CD14-positive monocyte (primary cell): ENCODE measurements around the gene ACTL10. TPM values are rescaled to one million over a fixed set of nuclear protein-coding genes. Genes with fewer than 3 reads are reported as not detected.

Experiments used
- DNase-seq, 3 donors: peaks; one replicate each; pipeline ENCODE4 v3.0.0-alpha.2; 2011 to 2022
- H2AFZ ChIP-seq: 2 replicates; pipeline ENCODE4 v1.6.0; 2012; ENCODE audit warnings: mild to moderate bottlenecking, low read depth, low read length, inconsistent platforms; ENCODE audit not compliant: insufficient read depth, poor library complexity, severe bottlenecking
- H3K27ac ChIP-seq, 2 donors: 1 replicate in 1 of 2; 2 replicates in 1 of 2; pipeline ENCODE4 v1.5.1; 2012 to 2013; ENCODE audit warnings: low read length in 2 of 2, control low read depth in 1 of 2, inconsistent platforms in 1 of 2, low read depth in 1 of 2, mild to moderate bottlenecking in 1 of 2
- H3K27me3 ChIP-seq, 2 donors: one replicate each; pipeline versions ENCODE4 v1.6.0 to v1.6.1; 2011 to 2013; ENCODE audit warnings: low read length in 2 of 2; ENCODE audit not compliant: control insufficient read depth in 2 of 2, insufficient read depth in 2 of 2
- H3K36me3 ChIP-seq, 2 donors: replicated peaks in 1 of 2; 1 replicate in 1 of 2; 2 replicates in 1 of 2; pipeline versions ENCODE4 v1.5.1 to v1.6.1; 2012 to 2013; ENCODE audit warnings: low read length in 2 of 2, control low read depth in 1 of 2, inconsistent platforms in 1 of 2, mild to moderate bottlenecking in 1 of 2; ENCODE audit not compliant: insufficient read depth in 2 of 2, control insufficient read depth in 1 of 2
- H3K4me1 ChIP-seq, 2 donors: 1 replicate in 1 of 2; 2 replicates in 1 of 2; pipeline versions ENCODE4 v1.5.1 to v1.6.1; 2012 to 2013; ENCODE audit warnings: low read length in 2 of 2, control low read depth in 1 of 2, inconsistent platforms in 1 of 2, mild to moderate bottlenecking in 1 of 2, moderate library complexity in 1 of 2; ENCODE audit not compliant: insufficient read depth in 2 of 2, control insufficient read depth in 1 of 2
- H3K4me2 ChIP-seq: replicated peaks from 2 replicates; pipeline ENCODE3; 2012; ENCODE audit warnings: low read length, moderate library complexity, mild to moderate bottlenecking; ENCODE audit not compliant: poor library complexity, severe bottlenecking; ENCODE audit errors: extremely low read depth
- H3K4me3 ChIP-seq, 3 experiments: fragments of 200-600 bp in 1 of 3; sonication (generic) in 1 of 3; replicated peaks in 1 of 3; 1 replicate in 2 of 3; 2 replicates in 1 of 3; pipeline ENCODE4 v1.5.1; 2011 to 2013; ENCODE audit warnings: low read length in 3 of 3, mild to moderate bottlenecking in 3 of 3, control low read depth in 2 of 3, low read depth in 2 of 3, inconsistent platforms in 1 of 3, moderate library complexity in 1 of 3
- H3K79me2 ChIP-seq: 2 replicates; pipeline ENCODE4 v1.6.0; 2012; ENCODE audit warnings: mild to moderate bottlenecking, control low read depth, inconsistent platforms, low read length, moderate library complexity; ENCODE audit not compliant: insufficient read depth
- H3K9ac ChIP-seq: 2 replicates; pipeline ENCODE4 v1.6.0; 2017; ENCODE audit warnings: low read length, mild to moderate bottlenecking; ENCODE audit not compliant: insufficient read depth, poor library complexity, severe bottlenecking
- H3K9me3 ChIP-seq, 2 donors: replicated peaks in 1 of 2; 1 replicate in 1 of 2; 2 replicates in 1 of 2; pipeline versions ENCODE4 v1.5.1 to v1.6.1; 2012 to 2013; ENCODE audit warnings: low read length in 2 of 2, control low read depth in 1 of 2; ENCODE audit not compliant: control insufficient read depth in 1 of 2, insufficient read depth in 1 of 2
- H4K20me1 ChIP-seq: 2 replicates; pipeline ENCODE4 v1.6.0; 2012; ENCODE audit warnings: mild to moderate bottlenecking, low read length, control low read depth, moderate library complexity; ENCODE audit not compliant: insufficient read depth
- H3K27ac Mint-ChIP-seq, 7 donors: one replicate each; pipeline ENCODE4 v1.8.0; 2020; ENCODE audit warnings: mild to moderate bottlenecking in 7 of 7, mixed read lengths in 7 of 7, moderate library complexity in 6 of 7, inconsistent platforms in 2 of 7
- H3K27me3 Mint-ChIP-seq, 3 donors: one replicate each; pipeline ENCODE4 v1.8.0; 2021 to 2022; ENCODE audit warnings: low read depth in 3 of 3, mild to moderate bottlenecking in 3 of 3, mixed read lengths in 3 of 3, moderate library complexity in 3 of 3, inconsistent platforms in 1 of 3
- H3K36me3 Mint-ChIP-seq, 2 donors: one replicate each; pipeline ENCODE4 v1.8.0; 2020; ENCODE audit warnings: mixed read lengths in 2 of 2, inconsistent platforms in 1 of 2, mild to moderate bottlenecking in 1 of 2
- H3K4me1 Mint-ChIP-seq: one replicate; pipeline ENCODE4 v1.8.0; 2020; ENCODE audit warnings: mild to moderate bottlenecking, mixed read lengths
- H3K4me3 Mint-ChIP-seq, 2 donors: one replicate each; pipeline ENCODE4 v1.8.0; 2020; ENCODE audit warnings: mild to moderate bottlenecking in 2 of 2, mixed read lengths in 2 of 2, moderate library complexity in 1 of 2
- H3K9me3 Mint-ChIP-seq, 7 donors: one replicate each; pipeline ENCODE4 v1.8.0; 2020 to 2022; ENCODE audit warnings: mixed read lengths in 7 of 7, mild to moderate bottlenecking in 6 of 7, moderate library complexity in 6 of 7, inconsistent platforms in 2 of 7
- CTCF ChIP-seq: fragments of 200-600 bp; IDR thresholded peaks from one replicate; pipeline ENCODE4 v1.8.0; 2022; ENCODE audit warnings: antibody characterized with exemption, mild to moderate bottlenecking
- WGBS: methylation state at CpG from one replicate; pipeline ENCODE4 v1.1.5; 2013; ENCODE audit warnings: missing lambda C conversion rate; ENCODE audit not compliant: insufficient coverage; 5-methylcytosine and 5-hydroxymethylcytosine counted together
- intact Hi-C, 2 donors: fragments of 100-400 bp; cut with micrococcal nuclease; formaldehyde crosslinking; loops; one replicate each; pipeline versions ENCODE4 v1.15.0 to v1.15.1; 2023
- polyA plus RNA-seq, 3 donors: library from polyadenylated mRNA; depleted of rRNA in 1 of 3; unstranded in 2 of 3; stranded (reverse) in 1 of 3; fragments of 300-500 nt in 2 of 3; fragments of >200 nt in 1 of 3; fragmentation: Illumina TruSeq in 2 of 3; gene quantifications; 1 replicate in 2 of 3; 2 replicates in 1 of 3; pipeline ENCODE4 v1.2.3, GENCODE V29; 2012 to 2021

The ACTL10 gene
- polyA plus RNA-seq, 3 donors, result 0.31 to 1.2 (median 1.1) TPM

DNA sequence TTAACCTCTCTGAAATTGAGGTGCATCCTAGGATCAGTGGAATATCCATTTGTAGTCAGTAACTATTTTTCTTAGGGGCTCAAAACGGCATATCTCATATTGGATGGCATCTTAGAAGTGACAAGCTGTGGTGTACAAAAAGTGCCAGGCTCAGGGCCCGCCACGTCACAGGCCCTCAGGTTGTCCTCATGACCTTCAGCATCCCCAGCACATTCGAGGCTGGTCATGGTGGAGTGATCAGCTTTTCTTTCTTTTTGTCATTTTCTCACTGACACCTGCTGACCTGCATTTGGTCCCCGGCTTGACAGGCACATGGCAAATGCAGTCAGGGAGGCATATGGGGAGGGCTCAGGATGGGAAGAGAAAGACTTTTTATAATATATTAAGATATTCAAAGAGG is 26.5 kb downstream of the ACTL10 start:
- H3K36me3 Mint-ChIP-seq, result no peaks in the 10 kb centered on the region
- intact Hi-C loops, result no loop called here
- no peak overlapping the region for H3K9ac ChIP-seq
- H3K9me3 Mint-ChIP-seq, result peaks cover 0 to 3% (median under 1%) of the 10 kb centered on the region in 7 donors
- H3K4me1 Mint-ChIP-seq, result peaks cover 22% of the 10 kb centered on the region
- H3K27me3 Mint-ChIP-seq, result no peaks in the 10 kb centered on the region
- H3K27me3 ChIP-seq, result no peaks in the 10 kb centered on the region
- no peaks in the 10 kb centered on the region for H3K9me3 ChIP-seq
- H4K20me1 ChIP-seq, result no peaks in the 10 kb centered on the region
- DNase-seq, result no peak
- H2AFZ ChIP-seq, result no peak overlapping the region
- H3K4me2 ChIP-seq, result no peak overlapping the region
- peaks cover 5 to 13% of the 10 kb centered on the region in 2 donors for H3K4me1 ChIP-seq
- H3K27ac ChIP-seq, result no peak overlapping the region
- no peaks in the 10 kb centered on the region for H3K79me2 ChIP-seq
- no peaks in the 10 kb centered on the region for H3K36me3 ChIP-seq
- 70% methylated on average over 2 of the region's 5 CpGs for WGBS
- H3K4me3 ChIP-seq, result no peak overlapping the region
- no peak for TF ChIP-seq CTCF
- no peak overlapping the region for H3K4me3 Mint-ChIP-seq
- H3K27ac Mint-ChIP-seq, result no peak overlapping the region

DNA sequence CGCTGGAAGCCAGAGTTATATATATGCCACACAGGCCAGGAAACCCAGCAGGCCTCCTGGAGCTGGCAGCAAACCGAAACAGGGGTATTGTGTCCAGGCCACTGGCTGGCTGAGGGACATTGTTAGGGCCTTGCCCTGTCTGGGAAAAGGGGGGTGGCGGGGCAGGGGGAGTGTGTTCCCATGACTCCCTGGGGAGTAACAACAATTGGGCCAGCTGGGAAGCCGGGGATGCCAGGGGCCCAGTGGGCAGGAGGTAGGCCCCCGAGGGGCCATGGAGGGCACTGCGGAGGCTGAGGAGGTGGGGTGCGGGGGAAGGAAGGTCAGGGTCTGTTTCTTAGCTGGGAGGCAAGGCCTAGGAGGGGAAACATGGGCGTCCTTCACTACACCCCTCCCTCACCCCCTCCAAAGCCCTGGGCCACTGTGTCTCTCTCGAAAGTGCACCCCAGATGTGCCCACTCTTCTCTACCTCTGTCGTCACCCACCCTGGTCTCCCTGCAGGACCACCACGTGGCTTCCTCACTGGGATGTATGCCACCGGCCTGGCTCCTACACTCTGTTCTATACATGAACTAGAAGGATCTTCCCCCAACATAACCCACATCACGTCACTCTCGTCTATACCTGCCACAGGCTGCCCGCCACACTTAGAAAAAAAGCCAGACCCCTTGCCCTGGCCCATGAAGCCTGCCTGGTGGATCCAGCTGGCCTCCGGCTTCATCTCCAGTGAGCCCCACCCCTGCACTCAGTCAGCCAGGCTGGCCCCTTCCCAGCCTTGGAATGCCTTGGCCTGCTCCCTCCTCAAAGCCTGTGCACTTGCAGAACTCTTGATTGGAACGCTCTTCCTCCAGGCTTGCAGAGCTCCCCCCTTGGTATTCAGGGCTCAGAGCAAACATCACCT is 27.2 kb downstream of the ACTL10 start:
- H3K9me3 Mint-ChIP-seq, result peaks cover 2 to 7% (median 4%) of the 10 kb centered on the region in 7 donors
- peaks cover 16% of the 10 kb centered on the region for H3K4me1 Mint-ChIP-seq
- no peak overlapping the region for H2AFZ ChIP-seq
- H3K4me3 Mint-ChIP-seq, result peak overlapping the region in 1 of 2 donors; percentile 13
- H3K27ac Mint-ChIP-seq, result peak overlapping the region in 1 of 7 donors; percentile 74
- H3K36me3 Mint-ChIP-seq, result no peaks in the 10 kb centered on the region
- H3K9ac ChIP-seq, result no peak overlapping the region
- intact Hi-C loops, result no loop called here
- no peak overlapping the region for H3K4me2 ChIP-seq
- H3K27ac ChIP-seq, result no peak overlapping the region
- no peaks in the 10 kb centered on the region for H4K20me1 ChIP-seq
- H3K4me1 ChIP-seq, result peaks cover 5 to 13% of the 10 kb centered on the region in 2 donors
- WGBS, result 94% methylated on average over 12 of the region's 17 CpGs
- no peaks in the 10 kb centered on the region for H3K27me3 ChIP-seq
- no peak for DNase-seq
- TF ChIP-seq CTCF, result no peak
- H3K36me3 ChIP-seq, result no peaks in the 10 kb centered on the region
- no peaks in the 10 kb centered on the region for H3K9me3 ChIP-seq
- H3K79me2 ChIP-seq, result no peaks in the 10 kb centered on the region
- H3K4me3 ChIP-seq, result no peak overlapping the region
- H3K27me3 Mint-ChIP-seq, result no peaks in the 10 kb centered on the region
